ENCODE results near the gene SP9.

GRCh38 chr2:174335988-174336500 is 1.3 kb downstream of the SP9 start:
- TF ChIP-seq EP300 (IDR thresholded peaks at IDR 0.05; ENCODE audit: borderline replicate concordance) (peak; percentile 10; the same call in 1 of the 2 replicates), USF1 (IDR thresholded peaks at IDR 0.05) (no peak), ZBTB7A (IDR thresholded peaks at IDR 0.05; ENCODE audit: low read depth) (no peak; the same call in 1 of the 2 replicates), TCF12 (IDR thresholded peaks at IDR 0.05; ENCODE audit: low read depth) (no peak), TEAD4 (IDR thresholded peaks at IDR 0.05) (no peak), TAF1 (IDR thresholded peaks at IDR 0.05; ENCODE audit: low read depth) (no peak), RAD21 (IDR thresholded peaks at IDR 0.05; ENCODE audit: low read depth) (no peak), EGR1 (IDR thresholded peaks at IDR 0.05) (no peak), YY1 (IDR thresholded peaks at IDR 0.05; ENCODE audit: low read depth) (no peak), CREB1 (IDR thresholded peaks at IDR 0.05; ENCODE audit: low read depth) (no peak), NFIC (IDR thresholded peaks at IDR 0.05) (no peak)
- TF ChIP-seq, protein P1, sequence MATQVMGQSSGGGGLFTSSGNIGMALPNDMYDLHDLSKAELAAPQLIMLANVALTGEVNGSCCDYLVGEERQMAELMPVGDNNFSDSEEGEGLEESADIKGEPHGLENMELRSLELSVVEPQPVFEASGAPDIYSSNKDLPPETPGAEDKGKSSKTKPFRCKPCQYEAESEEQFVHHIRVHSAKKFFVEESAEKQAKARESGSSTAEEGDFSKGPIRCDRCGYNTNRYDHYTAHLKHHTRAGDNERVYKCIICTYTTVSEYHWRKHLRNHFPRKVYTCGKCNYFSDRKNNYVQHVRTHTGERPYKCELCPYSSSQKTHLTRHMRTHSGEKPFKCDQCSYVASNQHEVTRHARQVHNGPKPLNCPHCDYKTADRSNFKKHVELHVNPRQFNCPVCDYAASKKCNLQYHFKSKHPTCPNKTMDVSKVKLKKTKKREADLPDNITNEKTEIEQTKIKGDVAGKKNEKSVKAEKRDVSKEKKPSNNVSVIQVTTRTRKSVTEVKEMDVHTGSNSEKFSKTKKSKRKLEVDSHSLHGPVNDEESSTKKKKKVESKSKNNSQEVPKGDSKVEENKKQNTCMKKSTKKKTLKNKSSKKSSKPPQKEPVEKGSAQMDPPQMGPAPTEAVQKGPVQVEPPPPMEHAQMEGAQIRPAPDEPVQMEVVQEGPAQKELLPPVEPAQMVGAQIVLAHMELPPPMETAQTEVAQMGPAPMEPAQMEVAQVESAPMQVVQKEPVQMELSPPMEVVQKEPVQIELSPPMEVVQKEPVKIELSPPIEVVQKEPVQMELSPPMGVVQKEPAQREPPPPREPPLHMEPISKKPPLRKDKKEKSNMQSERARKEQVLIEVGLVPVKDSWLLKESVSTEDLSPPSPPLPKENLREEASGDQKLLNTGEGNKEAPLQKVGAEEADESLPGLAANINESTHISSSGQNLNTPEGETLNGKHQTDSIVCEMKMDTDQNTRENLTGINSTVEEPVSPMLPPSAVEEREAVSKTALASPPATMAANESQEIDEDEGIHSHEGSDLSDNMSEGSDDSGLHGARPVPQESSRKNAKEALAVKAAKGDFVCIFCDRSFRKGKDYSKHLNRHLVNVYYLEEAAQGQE (IDR thresholded peaks at IDR 0.05; ENCODE audit: low read depth): no peak

All from Ishikawa (cell line).